KOPT-K1 (cell line): ENCODE data around the gene ANXA2R.
A peak's percentile ranks its signal among the peaks of the same experiment; 100 is the strongest.
"Not testable (repeated sequence)": the region's sequence is repeated elsewhere in the genome, so short reads cannot be mapped to it uniquely, and the experiment has no call there.

Experiments
- H3K27ac ChIP-seq: fragments of 200-600 bp; sonication (generic); 2 replicates; pipeline ENCODE4 v1.5.1; 2016; ENCODE audit warnings: antibody characterized with exemption, mild to moderate bottlenecking, low read depth, low read length; ENCODE audit not compliant: poor library complexity, severe bottlenecking
- H3K36me3 ChIP-seq: fragments of 200-600 bp; sonication (generic); 2 replicates; pipeline ENCODE4 v1.5.1; 2017; ENCODE audit warnings: antibody characterized with exemption, mild to moderate bottlenecking, low read length, moderate library complexity; ENCODE audit not compliant: insufficient read depth
- H3K9me3 ChIP-seq: fragments of 200-600 bp; sonication (generic); 2 replicates; pipeline ENCODE4 v1.5.1; 2017; ENCODE audit warnings: antibody characterized with exemption, low read length, mild to moderate bottlenecking; ENCODE audit not compliant: insufficient read depth, poor library complexity, severe bottlenecking

Gene ANXA2R

GRCh38 chr5:43042176-43042625 lies 2.1 kb upstream of the ANXA2R start:
- Histone ChIP-seq H3K36me3 (no peaks in the 10 kb centered on the region), H3K9me3 (no peaks in the 10 kb centered on the region), H3K27ac (peak overlapping the region; percentile 96)

GRCh38 chr5:43041669-43042175 lies 1.6 kb upstream of the ANXA2R start:
- Histone ChIP-seq H3K36me3 (no peaks in the 10 kb centered on the region), H3K27ac (peak overlapping the region; percentile 96), H3K9me3 (no peaks in the 10 kb centered on the region)

DNA sequence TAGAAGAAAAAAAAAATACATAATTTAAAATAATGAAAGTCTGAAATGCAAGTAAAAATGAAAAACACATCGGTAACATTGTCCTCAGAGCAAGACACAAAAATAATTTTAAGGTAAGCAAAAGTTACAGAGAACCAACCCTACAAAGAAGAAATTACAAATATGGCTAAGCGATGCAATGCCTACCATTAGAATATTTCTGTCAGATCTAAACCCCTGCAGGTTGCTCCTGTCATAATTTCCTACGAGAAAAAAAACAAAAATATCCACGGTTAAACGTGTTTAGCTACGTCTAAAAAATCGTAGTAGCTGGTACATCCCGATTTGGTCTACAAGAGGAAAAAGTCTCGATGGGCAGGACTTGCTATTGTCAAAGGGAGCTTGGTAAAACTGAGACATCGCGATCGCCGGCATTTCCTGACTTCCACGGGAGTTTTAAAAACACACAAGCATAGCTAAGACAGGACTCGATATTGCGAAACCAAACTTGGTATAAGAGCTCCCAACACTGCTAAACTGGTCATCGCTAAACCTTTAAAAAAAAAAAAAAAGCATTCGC lies 1.1 kb upstream of the ANXA2R start:
- H3K36me3 ChIP-seq, result no peaks in the 10 kb centered on the region
- no peaks in the 10 kb centered on the region for H3K9me3 ChIP-seq
- peak overlapping the region; percentile 96 for H3K27ac ChIP-seq

GRCh38 chr5:43039471-43040286 lies 440 bp downstream of the ANXA2R start:
- no peaks in the 10 kb centered on the region for H3K9me3 ChIP-seq
- H3K27ac ChIP-seq, result peak overlapping the region; percentile 96
- no peaks in the 10 kb centered on the region for H3K36me3 ChIP-seq

- H3K27ac ChIP-seq, result peak overlapping the region; percentile 96
- H3K36me3 ChIP-seq, result no peaks in the 10 kb centered on the region
- no peaks in the 10 kb centered on the region for H3K9me3 ChIP-seq
Measured at GRCh38 chr5:43039152-43039470, 1.0 kb downstream of the ANXA2R start.

DNA sequence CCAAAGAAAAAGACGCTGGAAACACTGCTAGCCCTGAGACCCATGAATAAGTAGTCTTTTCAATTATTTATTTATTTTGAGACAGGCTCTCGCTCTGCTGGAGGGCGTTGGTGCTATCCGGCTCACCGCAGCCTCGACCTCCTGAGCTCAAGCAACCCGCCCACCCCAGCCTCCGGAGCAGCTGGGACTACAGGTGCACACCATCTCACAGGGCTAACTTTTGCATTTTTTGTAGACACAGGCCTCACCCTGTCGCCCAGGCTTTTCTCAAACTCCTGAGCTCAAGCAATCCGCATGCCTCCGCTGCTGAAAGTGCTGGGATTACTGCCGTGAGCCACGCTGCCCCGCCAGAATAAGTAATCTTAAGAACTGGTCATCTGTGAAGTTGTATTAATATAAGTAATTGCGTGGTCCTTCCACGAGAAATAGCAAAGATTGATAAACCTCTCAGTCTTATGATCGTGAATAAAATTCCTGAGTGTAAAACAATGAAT lies 1.6 kb downstream of the ANXA2R start:
- Histone ChIP-seq H3K27ac (peak overlapping the region; percentile 96), H3K36me3 (no peaks in the 10 kb centered on the region), H3K9me3 (no peaks in the 10 kb centered on the region)

- H3K9me3 ChIP-seq, result no peaks in the 10 kb centered on the region
- H3K36me3 ChIP-seq, result no peaks in the 10 kb centered on the region
- H3K27ac ChIP-seq, result peak overlapping the region; percentile 96
Measured at GRCh38 chr5:43037636-43038495, 2.3 kb downstream of the ANXA2R start.

DNA sequence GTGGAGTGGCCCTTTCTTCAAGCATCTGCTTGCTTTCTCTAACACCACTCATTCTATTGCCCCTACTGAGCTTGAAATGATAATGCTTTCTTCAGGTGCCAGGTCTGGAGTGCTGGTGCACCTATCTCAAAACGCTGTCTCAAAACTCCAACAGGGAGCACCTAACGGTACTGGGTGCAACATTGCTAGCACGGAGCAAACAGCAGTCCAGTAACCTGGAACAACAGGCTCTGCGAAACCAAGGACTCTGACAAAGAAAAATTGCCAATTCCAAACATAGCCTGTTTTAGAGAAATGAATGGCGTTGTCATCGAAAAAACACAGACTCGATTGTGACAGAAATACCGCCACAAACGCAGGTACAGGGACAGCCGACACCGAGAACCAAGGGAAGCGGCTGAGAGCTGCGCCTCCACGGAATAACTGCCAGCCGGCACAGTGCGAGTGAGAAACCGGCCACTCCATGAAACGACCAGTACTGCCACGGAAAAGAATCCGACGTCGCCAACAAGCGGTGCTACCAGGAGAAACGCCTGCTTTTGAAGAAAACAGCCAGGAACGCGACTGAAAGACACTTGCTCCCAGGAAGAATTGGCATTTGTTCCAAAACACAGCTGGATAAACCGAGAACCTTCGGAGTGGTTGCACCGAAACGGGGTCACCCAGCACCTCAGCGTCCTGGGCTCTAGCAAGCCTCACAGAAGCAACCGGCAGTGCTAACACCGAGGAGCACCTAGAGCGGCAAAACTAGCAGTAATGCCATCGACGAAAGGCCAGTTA lies 3.1 kb downstream of the ANXA2R start:
- Histone ChIP-seq H3K27ac (peak overlapping the region; percentile 96), H3K36me3 (no peaks in the 10 kb centered on the region), H3K9me3 (no peaks in the 10 kb centered on the region)

DNA sequence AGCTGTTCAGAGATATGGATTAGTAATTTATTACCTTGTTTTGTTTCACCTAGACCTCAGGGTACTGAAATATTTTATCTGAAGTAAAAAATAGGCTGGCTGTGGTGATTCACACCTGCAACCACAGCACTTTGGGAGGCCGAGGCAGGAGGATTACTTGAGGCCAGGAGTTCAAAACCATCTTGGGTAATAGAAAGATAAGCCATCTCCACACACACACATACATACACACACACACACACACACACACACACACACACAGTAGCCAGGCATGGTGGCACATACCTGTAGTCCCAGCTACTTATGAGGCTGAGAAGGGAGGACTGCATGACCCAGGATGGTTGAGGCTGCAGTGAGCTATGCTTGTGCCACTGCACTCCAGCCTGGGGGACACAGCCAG lies 3.7 kb downstream of the ANXA2R start:
- H3K9me3 ChIP-seq, result no peaks in the 10 kb centered on the region
- no peaks in the 10 kb centered on the region for H3K36me3 ChIP-seq
- H3K27ac ChIP-seq, result peak overlapping the region; percentile 96

DNA sequence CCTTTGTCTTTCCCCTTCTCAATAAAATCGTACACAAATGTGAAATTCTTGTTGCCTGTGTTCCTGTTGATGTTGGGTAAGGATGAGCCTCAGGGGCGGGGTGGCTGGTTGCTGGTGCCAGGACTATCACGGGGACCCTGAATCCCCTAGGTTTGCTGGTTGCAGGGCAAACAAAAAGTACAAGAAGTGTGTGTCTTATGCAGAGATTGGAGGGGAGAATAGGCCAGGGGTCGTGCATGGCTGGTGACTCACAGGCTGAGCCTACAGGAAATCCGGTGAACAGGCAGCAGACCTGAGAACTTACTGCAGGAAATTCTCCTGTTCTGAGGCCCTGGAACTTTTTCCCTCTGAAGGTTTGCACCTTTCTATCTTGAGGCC lies 5.5 kb downstream of the ANXA2R start:
- no peaks in the 10 kb centered on the region for H3K9me3 ChIP-seq
- peak overlapping the region; percentile 96 for H3K27ac ChIP-seq
- no peaks in the 10 kb centered on the region for H3K36me3 ChIP-seq

DNA sequence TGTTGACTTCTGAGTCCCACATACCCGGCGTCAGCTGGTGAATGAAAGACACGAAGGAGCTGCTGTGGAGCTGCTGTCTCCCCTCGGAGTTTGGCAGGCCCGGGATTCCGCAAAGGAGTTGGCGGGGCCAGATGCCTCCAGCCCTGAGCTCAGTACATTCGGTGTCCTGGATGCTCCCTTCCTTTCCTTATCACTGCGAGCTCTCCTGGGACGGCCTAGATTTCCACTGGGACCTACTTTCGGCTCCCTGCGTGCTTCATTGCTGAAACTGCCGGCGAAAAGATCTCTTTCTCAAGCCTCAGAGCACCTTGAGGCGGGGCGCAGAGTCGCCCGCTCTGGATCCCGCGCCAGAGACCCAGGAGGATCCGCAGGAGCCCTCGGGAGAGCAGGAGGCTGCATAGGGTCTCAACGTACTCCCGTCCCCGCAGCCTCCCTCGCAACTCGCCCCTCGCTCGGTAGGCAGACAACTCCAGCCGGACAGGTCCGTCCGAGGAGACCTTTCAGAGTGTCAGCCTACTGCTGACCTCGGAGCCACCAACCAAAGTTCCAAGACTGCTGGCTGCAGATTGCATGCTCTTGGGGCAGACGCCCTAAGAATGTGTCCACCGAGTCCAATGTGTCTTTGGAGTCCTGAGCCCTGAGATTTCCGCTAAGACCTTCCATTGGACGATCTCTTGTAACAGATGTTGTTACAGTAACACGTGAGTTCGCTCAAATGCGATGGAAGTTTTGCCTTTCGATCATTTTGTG lies 6.1 kb downstream of the ANXA2R start:
- Histone ChIP-seq H3K9me3 (no peaks in the 10 kb centered on the region), H3K27ac (peak overlapping the region; percentile 96), H3K36me3 (no peaks in the 10 kb centered on the region)

DNA sequence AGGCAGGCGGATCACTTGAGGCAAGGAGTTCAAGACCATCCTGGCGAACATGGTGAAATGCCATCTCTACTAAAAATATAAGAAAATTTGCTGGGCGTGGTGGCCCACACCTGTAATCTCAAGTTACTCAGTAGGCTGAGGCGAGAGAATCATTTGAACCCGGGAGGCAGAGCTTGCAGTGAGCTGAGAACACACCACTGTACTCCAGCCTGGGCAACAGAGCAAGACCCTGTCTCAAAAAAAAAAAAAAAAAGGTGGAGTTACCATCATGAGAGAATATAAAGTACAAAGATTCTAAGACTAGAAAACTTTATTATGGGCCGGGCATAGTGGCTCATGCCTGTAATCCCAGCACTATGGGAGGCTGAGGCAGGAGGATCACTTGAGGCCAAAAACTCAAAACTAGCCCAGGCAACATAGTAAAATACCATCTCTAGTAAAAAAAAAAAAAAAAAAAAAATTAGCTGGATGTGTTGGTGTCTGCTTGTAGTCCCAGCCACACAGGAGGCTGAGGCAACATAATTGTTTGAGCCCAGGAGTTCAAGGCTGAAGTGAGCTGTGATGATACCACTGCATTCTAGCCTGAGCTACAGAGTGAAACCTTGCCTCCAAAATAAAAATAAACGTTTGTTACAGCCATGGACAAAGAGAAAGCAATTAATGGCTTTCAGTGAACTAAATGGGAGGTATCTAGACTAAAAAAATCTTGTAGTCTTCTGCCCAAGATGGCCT lies 12.9 kb downstream of the ANXA2R start:
- Histone ChIP-seq H3K36me3 (no peaks in the 10 kb centered on the region), H3K27ac (no peak overlapping the region), H3K9me3 (no peaks in the 10 kb centered on the region)

- H3K36me3 ChIP-seq, H3K9me3 ChIP-seq, H3K27ac ChIP-seq: not testable (repeated sequence)
Measured at GRCh38 chr5:43025184-43025950, 14.8 kb downstream of the ANXA2R start.
